Measurements from ENCODE around the gene ASPSCR1. TPM values are rescaled to one million over a fixed set of nuclear protein-coding genes. Genes with fewer than 3 reads are reported as not detected.

The ASPSCR1 gene
- total RNA-seq, 1 experiment from 2014 or later, result 54.9 TPM

DNA sequence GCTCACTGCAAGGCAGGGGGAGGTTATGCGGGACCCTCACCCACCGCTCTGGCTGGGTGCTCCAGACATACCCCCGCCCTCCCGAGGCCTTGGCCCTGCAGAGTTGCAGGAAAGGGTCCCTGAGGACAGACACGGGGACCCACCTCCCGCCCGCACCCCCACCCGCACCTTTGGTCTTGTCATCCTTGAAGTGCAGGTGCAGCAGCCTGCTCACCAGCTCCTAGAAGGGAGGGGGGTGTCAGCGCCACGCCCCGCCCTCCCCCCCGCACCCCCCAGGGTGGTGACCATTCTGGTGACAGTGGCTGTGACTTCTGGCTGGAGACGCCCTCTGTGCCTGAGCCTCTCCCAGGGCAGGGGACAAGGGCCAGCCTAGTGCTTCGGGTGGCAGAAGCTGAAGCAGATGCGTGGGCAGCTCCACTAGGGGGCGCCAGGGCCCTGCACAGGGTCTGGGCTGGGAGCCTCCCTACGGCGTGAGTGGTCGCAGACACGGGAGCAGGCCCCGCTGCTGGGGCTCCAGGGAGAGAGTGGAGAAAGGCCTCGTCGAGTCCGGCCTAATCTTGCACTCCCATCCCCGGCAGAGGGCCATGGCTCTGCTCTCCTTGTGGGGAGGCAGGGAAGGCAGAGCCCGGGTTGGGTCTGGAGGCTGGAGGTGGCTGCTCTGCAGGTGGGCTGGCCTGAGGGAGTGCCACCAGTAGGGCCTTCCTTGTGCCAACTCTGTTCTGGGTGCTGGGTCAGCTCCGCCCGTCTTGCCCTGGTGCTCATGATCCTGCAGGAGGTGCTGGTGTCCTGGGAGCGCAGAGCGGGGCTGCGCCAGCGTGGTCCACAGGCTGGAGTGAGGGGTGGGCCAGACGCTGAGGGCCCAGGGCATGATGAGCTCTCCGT is 42.5 kb downstream of the ASPSCR1 start:
- Histone ChIP-seq H3K9me2 (ENCODE audit: insufficient read depth) (no peaks in the 10 kb centered on the region), H4K20me1 (ENCODE audit: insufficient read depth) (peaks cover 5% of the 10 kb centered on the region; the same call in 1 of the 2 replicates), H3K4me1 (replicated peaks; ENCODE audit: insufficient read depth) (peaks cover 6% of the 10 kb centered on the region; the same call in 1 of the 2 replicates), H3K4me2 (no peak overlapping the region), H3K27ac (no peak overlapping the region), H3F3A (ENCODE audit: insufficient read depth, low read depth) (peaks cover 6% of the 10 kb centered on the region; the same call in 1 of the 2 replicates), H3K4me3 (no peak overlapping the region), H2AFZ (no peak overlapping the region), H3K36me3 (ENCODE audit: low read depth) (no peaks in the 10 kb centered on the region), H3K79me2 (ENCODE audit: low read depth) (peaks cover 11% of the 10 kb centered on the region; the same call in 1 of the 2 replicates), H3K27me3 (ENCODE audit: insufficient read depth, low read depth) (no peaks in the 10 kb centered on the region), H3K9me3 (ENCODE audit: insufficient read depth, low read depth) (no peaks in the 10 kb centered on the region)
- peak in 1 of 2 experiments; percentile 58 for DNase-seq
- no TSS peak for BruUV-seq (replicated peaks)
- TF ChIP-seq, protein P1, sequence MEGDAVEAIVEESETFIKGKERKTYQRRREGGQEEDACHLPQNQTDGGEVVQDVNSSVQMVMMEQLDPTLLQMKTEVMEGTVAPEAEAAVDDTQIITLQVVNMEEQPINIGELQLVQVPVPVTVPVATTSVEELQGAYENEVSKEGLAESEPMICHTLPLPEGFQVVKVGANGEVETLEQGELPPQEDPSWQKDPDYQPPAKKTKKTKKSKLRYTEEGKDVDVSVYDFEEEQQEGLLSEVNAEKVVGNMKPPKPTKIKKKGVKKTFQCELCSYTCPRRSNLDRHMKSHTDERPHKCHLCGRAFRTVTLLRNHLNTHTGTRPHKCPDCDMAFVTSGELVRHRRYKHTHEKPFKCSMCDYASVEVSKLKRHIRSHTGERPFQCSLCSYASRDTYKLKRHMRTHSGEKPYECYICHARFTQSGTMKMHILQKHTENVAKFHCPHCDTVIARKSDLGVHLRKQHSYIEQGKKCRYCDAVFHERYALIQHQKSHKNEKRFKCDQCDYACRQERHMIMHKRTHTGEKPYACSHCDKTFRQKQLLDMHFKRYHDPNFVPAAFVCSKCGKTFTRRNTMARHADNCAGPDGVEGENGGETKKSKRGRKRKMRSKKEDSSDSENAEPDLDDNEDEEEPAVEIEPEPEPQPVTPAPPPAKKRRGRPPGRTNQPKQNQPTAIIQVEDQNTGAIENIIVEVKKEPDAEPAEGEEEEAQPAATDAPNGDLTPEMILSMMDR (conservative IDR thresholded peaks at IDR 0.05), result peak; percentile 72
- TF ChIP-seq EZH2 (IDR thresholded peaks at IDR 0.05; ENCODE audit: low read depth), result no peak
- ChIA-PET CTCF (interaction anchor here (0.6 to 3.2 kb wide), 10 partner anchors 18 to 304 kb away, joined by 3 to 18 read pairs (median 5); partner anchors contain the start of genes DCXR, MAFG and NOTUM), POLR2A (ENCODE audit: unreplicated experiment) (interaction anchor here (0.7 kb wide), 1 partner anchor 11 kb away, joined by 13 read pairs; no protein-coding TSS in a partner anchor)
- intact Hi-C loops (cut with micrococcal nuclease; ENCODE audit: unreplicated experiment), result loop anchor here (5.0 kb wide), 1 partner anchor 338 kb away; the partner anchor contains the start of genes ARL16 and HGS

DNA sequence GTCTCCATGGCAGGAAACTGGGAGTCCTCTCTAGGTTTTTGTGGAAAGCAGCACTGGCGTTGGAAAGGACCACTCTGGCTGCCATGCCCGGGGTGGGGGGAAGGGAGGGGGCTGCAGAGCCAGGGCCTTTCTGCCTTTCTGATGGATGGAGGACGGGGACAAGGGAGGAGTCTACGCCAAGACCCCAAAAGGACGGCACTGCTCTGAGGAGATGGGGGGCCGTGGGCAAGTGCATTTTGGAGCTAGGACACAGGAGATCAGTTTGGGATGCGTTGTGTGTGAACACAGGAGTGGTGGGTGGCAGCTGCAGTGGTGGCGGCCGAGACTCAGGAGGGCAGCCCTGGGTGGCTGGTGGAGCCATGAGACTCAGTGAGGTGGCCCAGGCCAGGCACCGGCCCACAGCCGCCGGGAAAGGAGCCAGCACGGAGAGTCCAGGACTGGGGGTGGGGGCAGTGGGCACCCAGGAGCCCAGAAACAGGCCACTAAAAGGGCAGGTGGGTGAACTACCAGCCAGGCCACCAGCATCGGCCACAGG is 43.2 kb downstream of the ASPSCR1 start:
- no peaks in the 10 kb centered on the region for H3K9me2 ChIP-seq (ENCODE audit: insufficient read depth)
- POLR2A ChIA-PET (ENCODE audit: unreplicated experiment), result interaction anchor here (0.6 to 0.7 kb wide), 2 partner anchors 11 to 153 kb away, joined by 3 to 13 read pairs; no protein-coding TSS in a partner anchor

More for the DNA sequence above, 43.2 kb downstream of the ASPSCR1 start:
- Histone ChIP-seq H3K36me3 (ENCODE audit: low read depth) (no peaks in the 10 kb centered on the region), H3K9me3 (ENCODE audit: insufficient read depth, low read depth) (no peaks in the 10 kb centered on the region), H3K79me2 (ENCODE audit: low read depth) (peaks cover 11% of the 10 kb centered on the region; the same call in 1 of the 2 replicates), H3F3A (ENCODE audit: insufficient read depth, low read depth) (peaks cover 6% of the 10 kb centered on the region; the same call in 1 of the 2 replicates), H3K27me3 (ENCODE audit: insufficient read depth, low read depth) (no peaks in the 10 kb centered on the region), H2AFZ (no peak overlapping the region), H3K4me1 (replicated peaks; ENCODE audit: insufficient read depth) (peaks cover 6% of the 10 kb centered on the region; the same call in 1 of the 2 replicates), H3K27ac (no peak overlapping the region), H3K4me3 (no peak overlapping the region), H3K4me2 (peak overlapping the region; percentile 89; the same call in 1 of the 2 replicates), H4K20me1 (ENCODE audit: insufficient read depth) (peaks cover 5% of the 10 kb centered on the region; the same call in 1 of the 2 replicates)
- DNase-seq, result no peak
- no TSS peak for BruUV-seq (replicated peaks)
- CTCF ChIA-PET, result interaction anchor here (0.6 to 3.2 kb wide), 8 partner anchors 17 to 305 kb away, joined by 3 to 18 read pairs (median 5); partner anchors contain the start of genes DCXR and NOTUM
- TF ChIP-seq EZH2 (IDR thresholded peaks at IDR 0.05; ENCODE audit: low read depth), result no peak
- TF ChIP-seq, protein P1 (conservative IDR thresholded peaks at IDR 0.05), result no peak
- intact Hi-C loops (cut with micrococcal nuclease; ENCODE audit: unreplicated experiment), result loop anchor here (1.0 to 5.0 kb wide), 2 partner anchors 61 to 338 kb away; partner anchors contain the start of genes ARL16 and HGS
